HL-60 (cell line): ENCODE measurements around the gene RASGEF1B.

Experiments used
- CTCF ChIP-seq: IDR thresholded peaks from one replicate; pipeline ENCODE4 v1.5.1; 2011; ENCODE audit warnings: low read length, control low read depth, inconsistent platforms; ENCODE audit not compliant: insufficient read depth
- POLR2AphosphoS5 ChIP-seq: IDR thresholded peaks from 2 replicates; pipeline ENCODE4 v1.6.1; 2012; ENCODE audit warnings: low read depth

DNA sequence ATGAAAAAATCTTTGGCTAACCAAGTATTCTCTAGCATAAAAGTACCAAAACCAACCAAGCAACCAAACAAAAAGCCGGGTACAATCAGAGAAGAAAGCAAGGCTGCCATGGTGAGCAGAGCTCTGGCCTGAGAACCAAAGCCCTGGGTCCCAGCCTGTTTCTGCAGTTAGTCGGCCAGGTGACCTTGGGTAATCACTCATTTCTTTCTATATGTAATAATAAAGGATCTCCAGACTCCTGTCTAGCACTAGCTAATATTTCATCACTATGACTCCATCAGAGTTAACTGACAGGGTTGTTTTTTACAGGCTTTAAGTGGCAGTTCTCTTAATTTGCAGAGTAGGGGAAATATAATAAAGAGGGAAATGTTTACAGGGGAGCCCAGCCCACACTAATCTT is 34.0 kb upstream of the RASGEF1B start:
- no peak for TF ChIP-seq CTCF
- no peak for TF ChIP-seq POLR2AphosphoS5
